Cardiac septum (tissue), 1 donor: Measurements from ENCODE around the gene INTS4. TPM values are rescaled to one million over a fixed set of nuclear protein-coding genes. Genes with fewer than 3 reads are reported as not detected.
"Not testable (repeated sequence)": the region's sequence is repeated elsewhere in the genome, so short reads cannot be mapped to it uniquely, and the experiment has no call there.

Source experiments
- DNase-seq: peaks from one replicate; pipeline ENCODE4 v3.0.0-alpha.2; 2020; ENCODE audit warnings: low spot score
- intact Hi-C: fragments of 100-400 bp; cut with DNase I; formaldehyde crosslinking; loops from one replicate; pipeline ENCODE4 v1.14.0; 2022
- total RNA-seq: library from RNA; stranded (reverse); fragmentation: NEBNext Ultra II Directional; extraction: Animal tissue kit (Norgen Biotek cat#: 25700); gene quantifications from one replicate; pipeline ENCODE4 v1.2.1, GENCODE V29; 2021
- donor health status: DM: no; HTN: no; CAD: no.

INTS4 gene
- total RNA-seq, 1 donor from 2014 or later: 19.3 TPM

GRCh38 chr11:78028423-78028822 lies 34.0 kb upstream of the INTS4 start:
- intact Hi-C loops: not testable (repeated sequence)

DNA sequence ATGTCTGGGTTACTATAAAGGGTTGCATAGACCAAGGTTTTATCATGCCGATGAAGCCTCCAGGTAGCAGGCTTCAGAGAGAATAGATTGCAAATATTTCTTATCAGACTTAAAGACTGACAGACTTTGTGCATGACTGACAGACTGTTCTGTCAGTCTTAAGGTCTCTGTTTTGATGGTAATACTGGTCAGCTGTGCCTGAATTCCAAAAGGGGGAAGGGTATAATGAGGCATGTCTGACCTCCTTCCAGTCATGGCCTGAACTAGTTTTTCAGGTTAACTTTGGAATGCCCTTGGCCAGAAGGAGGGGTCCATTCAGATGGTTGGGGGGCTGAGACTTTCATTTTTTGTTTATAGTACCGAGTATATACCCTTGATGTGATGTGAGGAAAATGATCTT lies 33.3 kb upstream of the INTS4 start:
- intact Hi-C loops: no loop called here
- no peak for DNase-seq

More at GRCh38 chr11:78028423-78028822, 34.0 kb upstream of the INTS4 start:
- not testable (repeated sequence) for DNase-seq

DNA sequence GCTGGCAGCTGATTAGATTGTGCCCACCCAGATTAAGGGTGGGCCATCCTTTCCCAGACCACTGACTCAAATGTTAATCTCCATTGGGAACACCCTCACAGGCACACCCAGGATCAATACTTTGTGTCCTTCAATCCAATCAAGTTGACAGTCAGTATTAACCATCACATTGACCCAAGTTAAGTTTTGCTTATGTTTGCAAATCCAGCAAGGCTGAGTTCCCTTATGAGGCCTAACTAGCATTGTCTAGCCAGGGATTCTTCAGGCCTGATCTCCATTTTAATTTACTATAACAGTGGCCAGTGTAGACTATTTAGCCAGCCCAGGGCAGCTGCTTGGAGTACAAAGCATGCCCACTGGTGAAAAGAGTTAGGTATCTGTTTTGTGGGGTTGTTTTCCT lies 30.9 kb upstream of the INTS4 start:
- no peak for DNase-seq
- intact Hi-C loops: no loop called here

DNA sequence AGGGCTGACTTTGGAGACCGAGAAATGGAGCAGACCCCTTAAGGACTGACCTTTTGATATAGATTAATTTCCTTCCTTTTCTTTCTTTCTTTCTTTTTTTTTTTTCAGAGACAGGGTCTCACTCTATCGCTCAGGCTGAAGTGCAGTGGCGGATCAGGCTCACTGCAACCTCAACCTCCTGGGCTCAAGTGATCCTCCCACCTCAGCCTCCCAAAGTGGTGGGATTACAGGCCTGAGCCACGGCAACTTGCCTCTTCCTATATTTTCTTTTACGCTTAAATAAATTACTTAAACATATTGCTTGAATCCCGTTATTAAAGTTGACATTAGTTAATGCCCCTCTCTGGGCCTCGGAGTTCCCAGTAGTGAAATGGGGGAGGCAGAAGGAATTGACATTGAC lies 29.0 kb upstream of the INTS4 start:
- DNase-seq: no peak
- intact Hi-C loops: no loop called here

DNA sequence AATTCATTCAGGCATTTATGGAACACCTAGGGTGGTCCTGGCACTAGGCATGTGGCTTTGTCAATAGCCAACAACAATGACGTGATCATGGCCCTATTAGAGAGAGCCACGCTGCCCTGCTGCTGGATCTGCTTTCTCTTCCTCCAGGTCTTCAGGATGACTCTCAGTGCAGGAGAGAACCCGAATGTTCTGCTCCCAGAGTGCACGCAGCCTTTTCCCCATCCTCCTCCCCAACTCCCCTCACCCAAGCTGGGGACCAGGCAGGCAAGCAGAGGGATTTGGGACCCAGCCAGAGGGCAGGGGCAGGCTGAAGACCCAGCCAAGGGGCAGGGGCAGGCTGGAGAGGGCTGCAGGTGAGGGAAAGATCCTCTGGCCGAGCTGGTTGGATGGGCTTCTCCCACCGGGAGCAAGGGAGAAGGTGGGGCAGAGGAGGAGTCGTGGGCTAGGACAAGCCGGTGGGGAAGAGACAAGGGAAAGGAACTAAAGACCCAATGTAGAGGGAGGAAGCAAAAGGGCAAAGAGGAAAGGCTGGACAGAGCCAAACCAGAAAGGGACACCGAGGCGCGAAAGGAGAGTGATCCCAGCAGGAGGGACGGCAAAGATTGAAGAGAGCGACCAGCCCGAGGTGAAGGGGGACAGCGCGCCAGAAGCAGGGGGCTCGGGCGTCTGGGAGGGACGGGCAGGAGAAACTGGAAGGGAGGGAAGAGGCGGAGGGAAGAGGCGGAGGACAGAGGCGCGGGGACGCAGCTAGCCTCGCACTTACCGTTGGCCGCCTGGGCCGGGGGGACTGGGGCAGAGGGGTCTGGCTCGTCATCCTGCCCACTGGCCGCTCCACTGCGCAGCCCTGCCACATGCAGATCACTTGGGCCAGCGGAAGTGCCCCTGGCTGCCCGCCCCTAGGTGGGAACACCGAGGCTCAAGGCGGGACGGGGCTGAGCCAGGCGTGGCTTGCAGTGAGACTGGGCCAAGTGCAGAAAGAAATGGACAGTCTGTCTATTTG lies 28.2 kb upstream of the INTS4 start, which contains the start of gene KCTD14:
Gene KCTD14, minus strand, starts transcription at position 880 of the 1,000 bp plus-strand sequence. Its CDS starts 27 bp downstream, at position 853.
- intact Hi-C loops: no loop called here
- no peak for DNase-seq

GRCh38 chr11:78021611-78022010 lies 27.1 kb upstream of the INTS4 start:
- intact Hi-C loops: no loop called here

DNA sequence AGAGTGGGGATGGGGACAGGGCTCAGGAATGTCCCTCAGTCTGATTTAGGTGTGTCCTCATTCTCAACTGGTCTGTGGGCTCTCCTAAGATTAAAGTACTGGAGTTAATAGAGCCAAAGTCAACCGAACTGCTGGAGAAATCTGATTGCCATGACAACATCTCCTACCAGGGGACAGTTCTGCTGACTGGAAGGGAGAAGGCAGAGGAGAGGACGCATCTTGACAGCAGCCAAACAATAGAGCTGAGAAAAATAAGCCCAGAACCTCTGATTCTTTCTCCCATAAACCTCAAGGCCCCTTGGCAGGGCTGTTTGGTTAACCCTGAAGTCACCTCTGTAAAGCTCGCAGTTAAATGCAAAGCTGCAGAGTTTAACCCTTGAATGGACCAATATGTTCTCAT lies 25.8 kb upstream of the INTS4 start:
- DNase-seq: no peak
- intact Hi-C loops: no loop called here

More at GRCh38 chr11:78021611-78022010, 27.1 kb upstream of the INTS4 start:
- no peak for DNase-seq

DNA sequence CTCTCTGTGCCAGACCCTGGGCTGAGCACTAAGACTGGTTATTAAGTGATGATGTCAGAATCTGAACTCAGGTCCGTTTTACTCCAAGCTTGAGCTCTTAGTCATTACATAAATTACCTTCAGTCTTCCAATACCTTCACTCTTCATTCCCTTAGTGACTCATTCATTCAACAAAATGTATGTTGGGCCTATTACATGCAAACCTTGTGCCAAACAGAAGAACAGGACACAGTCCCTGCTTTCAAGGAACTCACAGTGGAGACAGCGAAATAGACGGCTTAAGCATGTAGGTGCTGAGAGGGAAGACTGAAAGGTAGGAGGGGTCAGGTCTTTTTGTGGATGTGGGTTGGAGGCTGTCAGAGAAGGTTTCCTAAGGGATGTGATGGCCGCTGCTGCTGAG lies 25.3 kb upstream of the INTS4 start:
- DNase-seq: no peak
- intact Hi-C loops: no loop called here

- no peak for DNase-seq
- intact Hi-C loops: no loop called here
Observed at GRCh38 chr11:78015878-78016277, 21.4 kb upstream of the INTS4 start.

DNA sequence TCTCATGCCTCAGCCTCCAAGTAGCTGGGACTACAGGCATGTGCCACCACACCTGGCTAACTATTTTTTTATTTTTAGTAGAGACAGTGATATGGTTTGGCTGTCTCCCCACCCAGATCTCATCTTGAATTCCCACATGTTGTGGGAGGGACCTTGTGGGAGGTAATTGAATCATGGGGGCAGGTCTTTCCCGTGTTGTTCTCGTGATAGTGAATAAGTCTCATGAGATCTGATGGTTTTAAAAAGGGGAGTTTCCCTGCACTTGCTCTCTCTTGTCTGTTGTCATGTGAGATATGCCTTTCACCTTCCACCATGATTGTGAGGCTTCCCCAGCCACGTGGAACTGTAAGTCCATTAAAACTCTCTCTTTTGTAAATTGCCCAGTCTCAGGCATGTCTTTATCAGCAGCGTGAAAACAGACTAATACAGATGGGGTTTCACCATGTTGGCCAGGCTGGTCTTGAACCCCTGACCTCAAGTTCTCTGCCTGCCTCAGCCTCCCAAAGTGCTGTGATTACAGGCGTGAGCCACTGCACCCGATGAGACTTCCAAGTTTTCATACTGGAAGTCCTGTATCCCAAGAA lies 20.6 kb upstream of the INTS4 start:
- DNase-seq, intact Hi-C loops: not testable (repeated sequence)

DNA sequence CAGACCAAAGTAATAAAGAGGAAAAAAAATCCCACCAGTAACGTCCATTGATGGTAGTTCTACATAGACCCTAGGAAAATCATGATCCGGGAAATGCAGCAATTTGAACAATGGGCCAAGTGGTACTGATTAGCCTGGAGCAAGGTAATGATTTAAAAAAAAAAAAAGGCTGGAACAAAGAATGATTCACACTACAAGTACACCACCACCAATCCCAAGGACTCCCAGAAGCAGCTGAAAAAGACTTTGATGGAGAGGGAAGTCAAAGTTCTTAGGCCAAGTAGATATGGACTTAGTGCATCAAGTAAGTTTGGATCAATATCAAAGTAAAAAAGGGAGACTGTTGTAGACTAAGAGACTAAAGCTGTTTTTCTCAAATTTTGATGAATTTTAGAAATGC lies 16.8 kb upstream of the INTS4 start:
- no peak for DNase-seq
- intact Hi-C loops: no loop called here

DNA sequence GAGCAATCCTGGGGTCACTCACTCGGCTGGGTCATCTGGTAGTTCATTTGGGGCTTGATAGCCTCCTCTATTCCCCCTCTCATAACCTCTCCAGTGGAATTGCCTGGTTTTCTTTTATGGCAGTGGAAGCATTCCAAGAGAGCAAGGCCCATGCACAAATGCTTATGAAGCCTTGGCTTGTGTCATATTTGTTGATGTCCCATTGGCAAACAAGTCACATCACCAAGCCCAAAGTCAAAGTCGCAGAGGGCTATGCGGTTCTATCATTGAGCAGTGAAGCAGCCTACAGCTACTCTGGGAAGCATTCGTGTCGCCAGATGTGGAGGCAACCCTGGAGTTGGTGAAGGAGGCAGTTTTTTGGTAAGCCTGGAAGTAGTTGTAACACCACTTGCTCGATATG lies 16.3 kb upstream of the INTS4 start:
- intact Hi-C loops: no loop called here

GRCh38 chr11:78010304-78010703 lies 15.8 kb upstream of the INTS4 start:
- intact Hi-C loops: no loop called here
- DNase-seq: no peak

More for the DNA sequence above, 16.3 kb upstream of the INTS4 start:
- no peak for DNase-seq

- DNase-seq: no peak
- intact Hi-C loops: no loop called here
Observed at GRCh38 chr11:78009062-78009461, 14.6 kb upstream of the INTS4 start.

DNA sequence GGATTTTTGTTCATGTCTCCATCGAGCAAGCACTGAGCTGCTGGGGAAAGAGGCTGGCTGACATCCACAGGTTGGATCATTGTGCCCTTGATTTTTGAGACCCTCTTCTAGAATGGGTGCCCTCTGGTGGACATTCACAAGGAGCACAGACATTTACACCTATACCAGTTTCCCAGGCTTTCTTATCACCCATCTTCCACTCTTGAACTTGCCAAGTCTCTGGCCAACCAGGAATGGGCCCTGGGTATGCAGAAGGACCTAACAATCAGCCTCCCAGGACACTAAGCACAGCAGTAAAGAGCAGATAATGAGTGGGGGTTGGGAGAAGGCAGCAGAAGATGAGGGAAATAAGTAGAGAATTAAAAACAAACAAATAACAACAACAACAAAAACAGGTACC lies 5.7 kb upstream of the INTS4 start:
- intact Hi-C loops: no loop called here
- no peak for DNase-seq

DNA sequence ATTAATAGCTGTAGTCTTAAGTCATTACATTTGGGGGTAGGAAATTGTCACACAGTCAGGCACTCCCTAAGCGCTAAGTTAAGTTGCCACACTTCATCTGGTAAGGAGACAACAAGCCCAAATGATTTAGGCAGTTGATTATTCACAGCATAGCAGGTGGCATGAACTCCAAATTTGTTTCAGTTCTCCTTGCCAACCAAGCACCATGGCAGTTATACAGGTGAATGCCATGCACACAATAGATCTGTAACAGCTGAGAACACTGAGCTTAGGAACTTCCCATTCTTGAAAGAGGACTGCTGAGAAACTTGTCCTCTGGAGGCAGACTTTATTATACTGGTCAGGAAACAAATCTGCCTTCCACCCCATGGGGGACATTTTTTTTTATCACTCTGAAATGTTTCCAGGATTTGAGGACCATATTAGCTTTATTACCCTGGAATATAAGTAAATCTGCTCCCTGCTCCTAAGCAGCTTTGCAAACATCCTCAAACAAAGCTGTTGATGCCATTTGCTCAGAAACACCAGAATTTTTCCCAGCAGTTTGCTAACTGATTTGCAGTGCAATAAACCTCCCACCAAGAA lies 5.1 kb upstream of the INTS4 start:
- intact Hi-C loops: loop anchor here (10.0 kb wide), 1 partner anchor 365 kb away; the partner anchor contains the start of gene CLNS1A
- no peak for DNase-seq

DNA sequence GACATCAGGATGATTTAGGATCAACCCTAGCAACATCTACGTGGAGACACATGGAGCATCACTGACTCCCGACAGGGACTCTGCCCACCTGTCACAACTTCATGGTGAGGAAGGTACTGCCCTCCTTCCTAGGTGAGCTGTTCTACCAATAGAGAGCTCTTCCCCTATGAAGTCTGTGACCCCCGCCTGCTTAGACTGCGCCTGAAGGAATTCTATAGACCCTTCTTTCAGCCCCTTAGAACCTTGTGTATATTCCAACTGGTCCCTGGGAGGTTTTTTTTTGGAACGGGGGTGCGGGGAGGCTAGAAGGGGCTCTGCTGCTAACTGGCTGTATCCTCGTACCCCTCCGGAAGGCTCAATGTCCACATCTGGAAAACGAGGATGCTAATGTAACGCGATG lies 566 bp downstream of the INTS4 start:
- intact Hi-C loops: loop anchor here (10.0 kb wide), 1 partner anchor 359 kb away; the partner anchor contains the start of gene CLNS1A
- DNase-seq: no peak

DNA sequence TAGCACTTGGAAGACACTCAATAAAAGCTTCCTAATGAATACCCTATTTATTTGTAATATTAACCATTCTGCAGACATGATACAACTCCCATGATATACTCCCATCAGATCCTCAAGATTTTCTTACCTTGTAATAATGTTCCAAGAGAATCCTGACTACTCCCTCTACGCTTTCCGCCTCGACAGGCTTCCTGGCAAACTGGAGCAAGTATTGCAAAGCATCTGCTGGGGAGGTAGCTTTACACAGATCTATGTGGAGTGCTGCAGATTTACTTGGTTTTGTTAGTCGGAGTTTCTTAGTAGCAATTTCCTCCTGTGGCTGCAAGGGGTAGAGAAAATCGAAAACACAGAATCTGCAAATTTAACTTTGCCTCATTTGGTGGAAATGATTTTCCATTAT lies 3.5 kb downstream of the INTS4 start:
- intact Hi-C loops: loop anchor here (10.0 kb wide), 1 partner anchor 356 kb away; the partner anchor contains the start of gene CLNS1A
- DNase-seq: no peak

DNA sequence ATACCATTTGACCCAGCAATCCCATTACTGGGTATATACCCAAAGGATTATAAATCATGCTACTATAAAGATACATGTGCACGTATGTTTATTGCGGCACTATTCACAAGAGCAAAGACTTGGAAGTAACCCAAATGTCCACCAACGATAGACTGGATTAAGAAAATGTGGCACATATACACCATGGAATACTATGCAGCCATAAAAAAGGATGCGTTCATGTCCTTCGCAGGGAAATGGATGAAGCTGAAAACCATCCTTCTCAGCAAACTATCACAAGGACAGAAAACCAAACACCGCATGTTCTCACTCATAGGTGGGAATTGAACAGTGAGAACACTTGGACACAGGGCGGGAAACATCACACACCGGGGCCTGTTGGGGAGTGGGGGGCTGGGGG lies 8.0 kb downstream of the INTS4 start:
- DNase-seq, intact Hi-C loops: not testable (repeated sequence)

DNA sequence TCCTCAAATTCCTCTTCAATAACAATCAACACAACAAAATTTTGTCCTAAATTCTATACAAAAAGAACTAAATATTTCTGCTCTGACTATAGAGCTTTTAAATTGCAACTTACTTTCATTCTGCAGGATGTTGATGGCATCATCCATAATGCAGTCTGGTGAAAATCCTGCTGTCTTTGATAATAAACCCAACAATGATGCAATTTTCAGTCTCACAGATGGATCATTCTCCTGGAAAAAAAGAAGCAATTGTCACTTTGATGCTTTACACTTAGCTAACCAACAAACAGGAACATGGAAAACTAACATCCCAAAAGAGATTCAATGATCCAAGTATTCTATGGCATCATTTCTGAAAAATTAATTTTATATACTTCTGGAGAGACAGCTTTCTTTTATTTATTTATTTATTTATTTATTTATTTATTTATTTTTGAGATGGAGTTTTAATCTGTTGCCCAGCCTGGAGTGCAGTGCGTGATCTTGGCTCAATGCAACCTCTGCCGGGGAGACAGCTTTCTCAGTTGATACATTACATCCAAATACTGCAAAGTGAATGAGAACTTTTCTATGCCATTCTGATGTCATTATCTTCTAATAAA lies 13.0 kb downstream of the INTS4 start:
- no peak for DNase-seq
- intact Hi-C loops: no loop called here
